GM12891 (cell line): ENCODE results near the gene MEIKIN.

Experiments used
- PAX5 ChIP-seq: IDR thresholded peaks from 2 replicates; pipeline ENCODE4 v1.6.1; 2011; ENCODE audit warnings: low read length, moderate library complexity, mild to moderate bottlenecking; ENCODE audit not compliant: insufficient read depth, severe bottlenecking
- POLR2A ChIP-seq: IDR thresholded peaks from 2 replicates; pipeline ENCODE4 v1.6.1; 2011; ENCODE audit warnings: low read depth, low read length, control low read depth
- POLR2AphosphoS5 ChIP-seq: IDR thresholded peaks from 2 replicates; pipeline ENCODE4 v1.6.1; 2011; ENCODE audit warnings: low read depth, low read length, control low read depth
- SPI1 ChIP-seq: IDR thresholded peaks from 2 replicates; pipeline ENCODE4 v1.6.1; 2011; ENCODE audit warnings: low read depth, low read length, control low read depth
- TAF1 ChIP-seq: IDR thresholded peaks from 2 replicates; pipeline ENCODE4 v1.6.1; 2011; ENCODE audit warnings: low read depth, low read length, control low read depth

DNA sequence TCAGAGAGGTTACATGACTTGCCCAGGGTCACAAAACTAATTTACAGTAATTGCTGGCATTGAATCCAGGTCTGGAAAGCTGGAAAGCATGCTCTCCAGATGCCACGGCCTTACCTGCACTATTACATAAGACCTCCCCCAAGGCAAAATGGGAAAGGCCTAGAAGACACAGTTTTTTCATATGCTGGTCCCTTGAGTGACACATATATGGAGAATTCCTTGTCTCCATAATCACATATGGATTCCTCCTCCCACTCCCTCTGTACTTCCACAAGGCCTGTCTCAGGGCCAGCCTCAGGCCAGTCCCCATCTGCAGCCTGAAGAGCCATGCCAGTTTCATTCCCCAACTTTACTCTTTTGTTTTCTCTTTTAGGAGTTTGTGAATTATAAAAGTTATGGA, 28.6 kb upstream of the MEIKIN start:
- TF ChIP-seq TAF1 (no peak), POLR2AphosphoS5 (no peak), POLR2A (no peak), PAX5 (no peak), SPI1 (no peak)
